ENCODE measurements around the gene TNFRSF4.

The TNFRSF4 gene

GRCh38 chr1:1169429-1170214 lies 44.3 kb downstream of the TNFRSF4 start:
- Histone ChIP-seq H3K79me2 (no peaks in the 10 kb centered on the region), H3K4me3 (ENCODE audit: low read depth, low read length) (no peak overlapping the region), H3K27me3 (ENCODE audit: control insufficient read depth, insufficient read depth, low read length) (no peaks in the 10 kb centered on the region), H2AFZ (no peak overlapping the region), H3K4me2 (ENCODE audit: low read length) (no peak overlapping the region), H3K36me3 (ENCODE audit: control insufficient read depth, insufficient read depth, low read length) (no peaks in the 10 kb centered on the region), H3K9ac (no peak overlapping the region), H3K27ac (no peak overlapping the region), H3K4me1 (no peaks in the 10 kb centered on the region), H3K9me3 (ENCODE audit: control insufficient read depth, low read length) (no peaks in the 10 kb centered on the region)
- TF ChIP-seq, protein P1, sequence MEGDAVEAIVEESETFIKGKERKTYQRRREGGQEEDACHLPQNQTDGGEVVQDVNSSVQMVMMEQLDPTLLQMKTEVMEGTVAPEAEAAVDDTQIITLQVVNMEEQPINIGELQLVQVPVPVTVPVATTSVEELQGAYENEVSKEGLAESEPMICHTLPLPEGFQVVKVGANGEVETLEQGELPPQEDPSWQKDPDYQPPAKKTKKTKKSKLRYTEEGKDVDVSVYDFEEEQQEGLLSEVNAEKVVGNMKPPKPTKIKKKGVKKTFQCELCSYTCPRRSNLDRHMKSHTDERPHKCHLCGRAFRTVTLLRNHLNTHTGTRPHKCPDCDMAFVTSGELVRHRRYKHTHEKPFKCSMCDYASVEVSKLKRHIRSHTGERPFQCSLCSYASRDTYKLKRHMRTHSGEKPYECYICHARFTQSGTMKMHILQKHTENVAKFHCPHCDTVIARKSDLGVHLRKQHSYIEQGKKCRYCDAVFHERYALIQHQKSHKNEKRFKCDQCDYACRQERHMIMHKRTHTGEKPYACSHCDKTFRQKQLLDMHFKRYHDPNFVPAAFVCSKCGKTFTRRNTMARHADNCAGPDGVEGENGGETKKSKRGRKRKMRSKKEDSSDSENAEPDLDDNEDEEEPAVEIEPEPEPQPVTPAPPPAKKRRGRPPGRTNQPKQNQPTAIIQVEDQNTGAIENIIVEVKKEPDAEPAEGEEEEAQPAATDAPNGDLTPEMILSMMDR (IDR thresholded peaks at IDR 0.05), result no peak

- Histone ChIP-seq H3K4me3 (ENCODE audit: low read depth, low read length) (no peak overlapping the region), H3K9me3 (ENCODE audit: control insufficient read depth, low read length) (no peaks in the 10 kb centered on the region), H3K4me2 (ENCODE audit: low read length) (no peak overlapping the region), H3K27ac (no peak overlapping the region), H3K4me1 (no peaks in the 10 kb centered on the region), H3K9ac (no peak overlapping the region), H2AFZ (no peak overlapping the region), H3K27me3 (ENCODE audit: control insufficient read depth, insufficient read depth, low read length) (no peaks in the 10 kb centered on the region), H3K79me2 (no peaks in the 10 kb centered on the region), H3K36me3 (ENCODE audit: control insufficient read depth, insufficient read depth, low read length) (no peaks in the 10 kb centered on the region)
- TF ChIP-seq, protein P1 (IDR thresholded peaks at IDR 0.05), result no peak
Observed at GRCh38 chr1:1168451-1169411, 45.2 kb downstream of the TNFRSF4 start.

- TF ChIP-seq, protein P1 (IDR thresholded peaks at IDR 0.05), result no peak
- Histone ChIP-seq H3K4me1 (no peaks in the 10 kb centered on the region), H2AFZ (no peak overlapping the region), H3K4me2 (ENCODE audit: low read length) (no peak overlapping the region), H3K9ac (no peak overlapping the region), H3K36me3 (ENCODE audit: control insufficient read depth, insufficient read depth, low read length) (no peaks in the 10 kb centered on the region), H3K79me2 (no peaks in the 10 kb centered on the region), H3K9me3 (ENCODE audit: control insufficient read depth, low read length) (no peaks in the 10 kb centered on the region), H3K4me3 (ENCODE audit: low read depth, low read length) (no peak overlapping the region), H3K27me3 (ENCODE audit: control insufficient read depth, insufficient read depth, low read length) (no peaks in the 10 kb centered on the region), H3K27ac (no peak overlapping the region)
Observed at GRCh38 chr1:1167841-1168450, 46.0 kb downstream of the TNFRSF4 start.

GRCh38 chr1:1167398-1167821 lies 46.5 kb downstream of the TNFRSF4 start:
- Histone ChIP-seq H3K27me3 (ENCODE audit: control insufficient read depth, insufficient read depth, low read length) (no peaks in the 10 kb centered on the region), H3K4me3 (ENCODE audit: low read depth, low read length) (no peak overlapping the region), H3K27ac (no peak overlapping the region), H3K4me2 (ENCODE audit: low read length) (no peak overlapping the region), H3K79me2 (no peaks in the 10 kb centered on the region), H3K36me3 (ENCODE audit: control insufficient read depth, insufficient read depth, low read length) (no peaks in the 10 kb centered on the region), H3K4me1 (no peaks in the 10 kb centered on the region), H3K9me3 (ENCODE audit: control insufficient read depth, low read length) (no peaks in the 10 kb centered on the region), H3K9ac (no peak overlapping the region), H2AFZ (no peak overlapping the region)
- TF ChIP-seq, protein P1 (IDR thresholded peaks at IDR 0.05), result no peak
